K562 (cell line): ENCODE data around the gene GP1BB. TPM values are rescaled to one million over a fixed set of nuclear protein-coding genes. Genes with fewer than 3 reads are reported as not detected.
A peak's percentile ranks its signal among the peaks of the same experiment; 100 is the strongest.

Experiments used
- BRD4 ChIP-seq: fragments of 200-600 bp; sonication (generic); IDR thresholded peaks from 2 replicates; pipeline ENCODE4 v1.6.1; 2017; ENCODE audit warnings: inconsistent platforms
- ERF ChIP-seq: fragments of 450-650 bp; formaldehyde crosslinking; IDR thresholded peaks from 2 replicates; pipeline ENCODE4 v1.4.0; 2020; ENCODE audit warnings: mild to moderate bottlenecking, mixed read lengths
- FOXJ3 ChIP-seq: sonication (generic); formaldehyde crosslinking; IDR thresholded peaks from 2 replicates; pipeline ENCODE4 v1.4.0; 2020; ENCODE audit warnings: mild to moderate bottlenecking, missing genetic modification reagents
- HIVEP1 ChIP-seq: fragments of 250-450 bp; sonication (Bioruptor Pico); IDR thresholded peaks from 2 replicates; pipeline ENCODE4 v1.4.0; 2020; ENCODE audit warnings: mild to moderate bottlenecking
- MTA1 ChIP-seq: fragments of 450-650 bp; IDR thresholded peaks from 2 replicates; pipeline ENCODE4 v1.6.1; 2017; ENCODE audit warnings: borderline replicate concordance
- TAF7 ChIP-seq: fragments of 450-650 bp; IDR thresholded peaks from 2 replicates; pipeline ENCODE4 v1.6.1; 2016; ENCODE audit warnings: missing genetic modification characterization, missing compliant biosample characterization
- ZC3H11A ChIP-seq: IDR thresholded peaks from 2 replicates; pipeline ENCODE4 v1.6.1; 2012; ENCODE audit warnings: low read depth, low read length, improper control_type of control experiment
- ZFPM2 ChIP-seq: fragments of 250-450 bp; sonication (Bioruptor Pico); IDR thresholded peaks from 2 replicates; pipeline ENCODE4 v1.5.1; 2022; ENCODE audit warnings: mild to moderate bottlenecking
- polyA plus RNA-seq, 8 experiments: library from polyadenylated mRNA; depleted of rRNA in 4 of 8; stranded (reverse) in 5 of 8; unstranded in 3 of 8; fragments of >200 nt; fragmentation: Nextera tagmentation in 2 of 8; fragmentation: Illumina TruSeq in 1 of 8; extraction: Ambion mirVana in 2 of 8; extraction: Trizol in 1 of 8; gene quantifications; 2 replicates each; pipeline versions ENCODE4 v1.2.1 to v1.2.3, GENCODE V29; 2011 to 2014; ENCODE audit warnings: inconsistent platforms in 1 of 8, missing spikeins in 1 of 8
- total RNA-seq, 7 experiments: library from RNA; depleted of rRNA in 6 of 7; stranded (reverse); fragments of >200 nt in 6 of 7; fragmentation: Illumina TruSeq in 2 of 7; extraction: Trizol in 2 of 7; gene quantifications; 2 replicates each; pipeline versions ENCODE4 v1.2.1 to v1.2.3, GENCODE V29; 2011 to 2021; ENCODE audit warnings: low replicate concordance in 1 of 7
- TF ChIP-seq, protein P1 (sequence below): sonication (generic); formaldehyde crosslinking; IDR thresholded peaks from 2 replicates; pipeline ENCODE4 v1.5.0; 2020; ENCODE audit warnings: missing genetic modification reagents
- TF ChIP-seq, protein P2 (sequence below): fragments of 250-450 bp; sonication (Bioruptor Pico); IDR thresholded peaks from 2 replicates; pipeline ENCODE4 v1.8.0; 2022; ENCODE audit warnings: moderate library complexity, mild to moderate bottlenecking, inconsistent platforms
- TF ChIP-seq, protein P3 (sequence below): fragments of 200-800 bp; sonication (Bioruptor generic); IDR thresholded peaks from 2 replicates; pipeline ENCODE4 v1.6.1; 2017; ENCODE audit warnings: missing genetic modification characterization, missing compliant biosample characterization
- TF ChIP-seq, protein P4 (sequence below): sonication (generic); formaldehyde crosslinking; IDR thresholded peaks from 2 replicates; pipeline ENCODE4 v1.8.0; 2022; ENCODE audit warnings: missing genetic modification reagents, mild to moderate bottlenecking, borderline replicate concordance
- TF ChIP-seq, protein P5 (sequence below): fragments of 250-450 bp; sonication (Bioruptor Pico); IDR thresholded peaks from 2 replicates; pipeline ENCODE4 v1.8.0; 2021; ENCODE audit warnings: mild to moderate bottlenecking, moderate library complexity
- TF ChIP-seq, protein P6 (sequence below), 2 experiments: IDR thresholded peaks in 1 of 2; conservative IDR thresholded peaks in 1 of 2; 2 replicates each; pipeline ENCODE4 v1.6.1; 2016; ENCODE audit warnings: low read depth in 2 of 2, mild to moderate bottlenecking in 1 of 2, missing compliant biosample characterization in 1 of 2, missing genetic modification characterization in 1 of 2, moderate library complexity in 1 of 2
- TF ChIP-seq, protein P7 (sequence below): fragments of 250-450 bp; sonication (Bioruptor Pico); IDR thresholded peaks from 2 replicates; pipeline ENCODE4 v1.9.0; 2021; ENCODE audit warnings: mild to moderate bottlenecking, inconsistent platforms

Gene GP1BB
- total and polyA plus RNA-seq, 9 of the 15 experiments (the other 6 are each of a cell fraction or from before 2014, with no cell fraction given), result 0.69 to 162 (median 2.8) TPM

DNA sequence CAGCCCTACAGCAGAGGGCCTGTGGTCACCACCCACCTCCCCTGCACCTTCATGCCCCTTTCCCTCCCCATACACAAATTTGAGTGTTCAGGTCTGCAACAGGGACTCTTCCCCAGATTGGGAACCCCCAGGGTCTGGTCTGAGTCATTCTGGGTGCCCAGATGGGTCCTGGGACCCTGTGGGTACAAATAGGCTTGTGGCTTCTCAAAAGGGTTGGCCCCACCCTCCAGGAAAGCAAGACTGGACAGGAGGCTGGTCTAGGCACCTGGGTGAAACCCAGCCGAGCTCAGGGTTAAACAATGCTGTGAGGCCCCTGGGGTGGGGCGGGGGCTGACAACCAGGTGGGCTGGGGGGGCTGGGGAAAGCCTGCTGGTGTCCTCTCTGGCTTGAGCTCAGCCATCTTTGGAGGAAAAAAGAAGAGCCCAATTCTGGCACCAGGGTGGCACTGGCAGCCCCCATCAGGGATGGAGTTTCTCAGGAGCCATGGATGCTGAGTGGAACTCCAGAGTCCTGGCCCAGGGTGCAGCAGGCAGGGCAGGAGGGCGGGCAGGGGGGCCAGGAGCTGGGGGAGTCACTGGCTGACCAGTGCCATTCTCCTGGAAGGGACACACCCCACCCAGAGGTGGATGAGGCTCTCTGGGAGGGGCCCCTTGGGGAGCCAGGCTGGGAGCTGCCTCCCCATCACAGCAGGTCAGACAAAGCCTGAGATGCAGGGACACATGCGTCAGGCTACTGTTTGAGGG is 8.0 kb upstream of the GP1BB start (continued):
- TF ChIP-seq ERF (CRISPR knock-in tag), result no peak
- TF ChIP-seq, protein P1, sequence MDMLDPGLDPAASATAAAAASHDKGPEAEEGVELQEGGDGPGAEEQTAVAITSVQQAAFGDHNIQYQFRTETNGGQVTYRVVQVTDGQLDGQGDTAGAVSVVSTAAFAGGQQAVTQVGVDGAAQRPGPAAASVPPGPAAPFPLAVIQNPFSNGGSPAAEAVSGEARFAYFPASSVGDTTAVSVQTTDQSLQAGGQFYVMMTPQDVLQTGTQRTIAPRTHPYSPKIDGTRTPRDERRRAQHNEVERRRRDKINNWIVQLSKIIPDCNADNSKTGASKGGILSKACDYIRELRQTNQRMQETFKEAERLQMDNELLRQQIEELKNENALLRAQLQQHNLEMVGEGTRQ (CRISPR knock-in tag), result no peak
- TF ChIP-seq, protein P2, sequence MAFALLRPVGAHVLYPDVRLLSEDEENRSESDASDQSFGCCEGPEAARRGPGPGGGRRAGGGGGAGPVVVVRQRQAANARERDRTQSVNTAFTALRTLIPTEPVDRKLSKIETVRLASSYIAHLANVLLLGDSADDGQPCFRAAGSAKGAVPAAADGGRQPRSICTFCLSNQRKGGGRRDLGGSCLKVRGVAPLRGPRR (CRISPR knock-in tag), result no peak
- TF ChIP-seq, protein P3, sequence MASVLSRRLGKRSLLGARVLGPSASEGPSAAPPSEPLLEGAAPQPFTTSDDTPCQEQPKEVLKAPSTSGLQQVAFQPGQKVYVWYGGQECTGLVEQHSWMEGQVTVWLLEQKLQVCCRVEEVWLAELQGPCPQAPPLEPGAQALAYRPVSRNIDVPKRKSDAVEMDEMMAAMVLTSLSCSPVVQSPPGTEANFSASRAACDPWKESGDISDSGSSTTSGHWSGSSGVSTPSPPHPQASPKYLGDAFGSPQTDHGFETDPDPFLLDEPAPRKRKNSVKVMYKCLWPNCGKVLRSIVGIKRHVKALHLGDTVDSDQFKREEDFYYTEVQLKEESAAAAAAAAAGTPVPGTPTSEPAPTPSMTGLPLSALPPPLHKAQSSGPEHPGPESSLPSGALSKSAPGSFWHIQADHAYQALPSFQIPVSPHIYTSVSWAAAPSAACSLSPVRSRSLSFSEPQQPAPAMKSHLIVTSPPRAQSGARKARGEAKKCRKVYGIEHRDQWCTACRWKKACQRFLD (CRISPR knock-in tag), result no peak
- no peak for TF ChIP-seq BRD4
- TF ChIP-seq FOXJ3, result no peak
- TF ChIP-seq ZC3H11A, result no peak
- no peak for TF ChIP-seq ZFPM2 (CRISPR knock-in tag)
- TF ChIP-seq, protein P4, sequence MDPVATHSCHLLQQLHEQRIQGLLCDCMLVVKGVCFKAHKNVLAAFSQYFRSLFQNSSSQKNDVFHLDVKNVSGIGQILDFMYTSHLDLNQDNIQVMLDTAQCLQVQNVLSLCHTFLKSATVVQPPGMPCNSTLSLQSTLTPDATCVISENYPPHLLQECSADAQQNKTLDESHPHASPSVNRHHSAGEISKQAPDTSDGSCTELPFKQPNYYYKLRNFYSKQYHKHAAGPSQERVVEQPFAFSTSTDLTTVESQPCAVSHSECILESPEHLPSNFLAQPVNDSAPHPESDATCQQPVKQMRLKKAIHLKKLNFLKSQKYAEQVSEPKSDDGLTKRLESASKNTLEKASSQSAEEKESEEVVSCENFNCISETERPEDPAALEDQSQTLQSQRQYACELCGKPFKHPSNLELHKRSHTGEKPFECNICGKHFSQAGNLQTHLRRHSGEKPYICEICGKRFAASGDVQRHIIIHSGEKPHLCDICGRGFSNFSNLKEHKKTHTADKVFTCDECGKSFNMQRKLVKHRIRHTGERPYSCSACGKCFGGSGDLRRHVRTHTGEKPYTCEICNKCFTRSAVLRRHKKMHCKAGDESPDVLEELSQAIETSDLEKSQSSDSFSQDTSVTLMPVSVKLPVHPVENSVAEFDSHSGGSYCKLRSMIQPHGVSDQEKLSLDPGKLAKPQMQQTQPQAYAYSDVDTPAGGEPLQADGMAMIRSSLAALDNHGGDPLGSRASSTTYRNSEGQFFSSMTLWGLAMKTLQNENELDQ (CRISPR knock-in tag), result no peak
- TF ChIP-seq, protein P5, sequence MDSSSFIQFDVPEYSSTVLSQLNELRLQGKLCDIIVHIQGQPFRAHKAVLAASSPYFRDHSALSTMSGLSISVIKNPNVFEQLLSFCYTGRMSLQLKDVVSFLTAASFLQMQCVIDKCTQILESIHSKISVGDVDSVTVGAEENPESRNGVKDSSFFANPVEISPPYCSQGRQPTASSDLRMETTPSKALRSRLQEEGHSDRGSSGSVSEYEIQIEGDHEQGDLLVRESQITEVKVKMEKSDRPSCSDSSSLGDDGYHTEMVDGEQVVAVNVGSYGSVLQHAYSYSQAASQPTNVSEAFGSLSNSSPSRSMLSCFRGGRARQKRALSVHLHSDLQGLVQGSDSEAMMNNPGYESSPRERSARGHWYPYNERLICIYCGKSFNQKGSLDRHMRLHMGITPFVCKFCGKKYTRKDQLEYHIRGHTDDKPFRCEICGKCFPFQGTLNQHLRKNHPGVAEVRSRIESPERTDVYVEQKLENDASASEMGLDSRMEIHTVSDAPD (CRISPR knock-in tag), result no peak
- TF ChIP-seq, protein P6, sequence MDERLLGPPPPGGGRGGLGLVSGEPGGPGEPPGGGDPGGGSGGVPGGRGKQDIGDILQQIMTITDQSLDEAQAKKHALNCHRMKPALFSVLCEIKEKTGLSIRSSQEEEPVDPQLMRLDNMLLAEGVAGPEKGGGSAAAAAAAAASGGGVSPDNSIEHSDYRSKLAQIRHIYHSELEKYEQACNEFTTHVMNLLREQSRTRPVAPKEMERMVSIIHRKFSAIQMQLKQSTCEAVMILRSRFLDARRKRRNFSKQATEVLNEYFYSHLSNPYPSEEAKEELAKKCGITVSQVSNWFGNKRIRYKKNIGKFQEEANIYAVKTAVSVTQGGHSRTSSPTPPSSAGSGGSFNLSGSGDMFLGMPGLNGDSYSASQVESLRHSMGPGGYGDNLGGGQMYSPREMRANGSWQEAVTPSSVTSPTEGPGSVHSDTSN (CRISPR knock-in tag; IDR thresholded peaks at IDR 0.05; ENCODE audit: low read depth), result no peak
- TF ChIP-seq, protein P6 (tag; conservative IDR thresholded peaks at IDR 0.05; ENCODE audit: low read depth), result no peak
- TF ChIP-seq TAF7 (tag), result no peak
- TF ChIP-seq HIVEP1 (CRISPR knock-in tag), result no peak
- TF ChIP-seq MTA1, result 0 out of 2 replicates have a peak, but pooled peaks have one; percentile 13
- TF ChIP-seq, protein P7, sequence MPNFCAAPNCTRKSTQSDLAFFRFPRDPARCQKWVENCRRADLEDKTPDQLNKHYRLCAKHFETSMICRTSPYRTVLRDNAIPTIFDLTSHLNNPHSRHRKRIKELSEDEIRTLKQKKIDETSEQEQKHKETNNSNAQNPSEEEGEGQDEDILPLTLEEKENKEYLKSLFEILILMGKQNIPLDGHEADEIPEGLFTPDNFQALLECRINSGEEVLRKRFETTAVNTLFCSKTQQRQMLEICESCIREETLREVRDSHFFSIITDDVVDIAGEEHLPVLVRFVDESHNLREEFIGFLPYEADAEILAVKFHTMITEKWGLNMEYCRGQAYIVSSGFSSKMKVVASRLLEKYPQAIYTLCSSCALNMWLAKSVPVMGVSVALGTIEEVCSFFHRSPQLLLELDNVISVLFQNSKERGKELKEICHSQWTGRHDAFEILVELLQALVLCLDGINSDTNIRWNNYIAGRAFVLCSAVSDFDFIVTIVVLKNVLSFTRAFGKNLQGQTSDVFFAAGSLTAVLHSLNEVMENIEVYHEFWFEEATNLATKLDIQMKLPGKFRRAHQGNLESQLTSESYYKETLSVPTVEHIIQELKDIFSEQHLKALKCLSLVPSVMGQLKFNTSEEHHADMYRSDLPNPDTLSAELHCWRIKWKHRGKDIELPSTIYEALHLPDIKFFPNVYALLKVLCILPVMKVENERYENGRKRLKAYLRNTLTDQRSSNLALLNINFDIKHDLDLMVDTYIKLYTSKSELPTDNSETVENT, result 0 out of 2 replicates have a peak, but pooled peaks have one; percentile 1
